ENCODE data around the gene JARID2.

The JARID2 gene

GRCh38 chr6:15436451-15436850 is 190.6 kb downstream of the JARID2 start:
- Histone ChIP-seq H3K9ac (ENCODE audit: low read depth, low read length) (no peak overlapping the region), H3K9me3 (replicated peaks; ENCODE audit: low read length) (no peaks in the 10 kb centered on the region), H3K4me1 (ENCODE audit: control insufficient read depth, insufficient read depth, low read length) (peaks cover 39% of the 10 kb centered on the region)

GRCh38 chr6:15437090-15437635 is 191.3 kb downstream of the JARID2 start:
- no peaks in the 10 kb centered on the region for H3K36me3 ChIP-seq (ENCODE audit: insufficient read depth, low read length)
- no peaks in the 10 kb centered on the region for H3K9me3 ChIP-seq (replicated peaks; ENCODE audit: low read length)
- peaks cover 32% of the 10 kb centered on the region for H3K4me1 ChIP-seq (ENCODE audit: control insufficient read depth, insufficient read depth, low read length)
- no peak overlapping the region for H3K4me3 ChIP-seq (ENCODE audit: low read length)
- H3K4me2 ChIP-seq (ENCODE audit: low read length) = no peak overlapping the region
- no peaks in the 10 kb centered on the region for H3K27me3 ChIP-seq (ENCODE audit: control insufficient read depth, insufficient read depth, low read length)
- no peak overlapping the region for H3K9ac ChIP-seq (ENCODE audit: low read depth, low read length)

More at GRCh38 chr6:15436451-15436850, 190.6 kb downstream of the JARID2 start:
- Histone ChIP-seq H3K4me3 (ENCODE audit: low read length) (no peak overlapping the region), H3K27me3 (ENCODE audit: control insufficient read depth, insufficient read depth, low read length) (no peaks in the 10 kb centered on the region), H3K4me2 (ENCODE audit: low read length) (no peak overlapping the region), H3K36me3 (ENCODE audit: insufficient read depth, low read length) (no peaks in the 10 kb centered on the region)

- Histone ChIP-seq H3K27me3 (ENCODE audit: control insufficient read depth, insufficient read depth, low read length) (no peaks in the 10 kb centered on the region), H3K4me2 (ENCODE audit: low read length) (no peak overlapping the region), H3K36me3 (ENCODE audit: insufficient read depth, low read length) (no peaks in the 10 kb centered on the region), H3K4me1 (ENCODE audit: control insufficient read depth, insufficient read depth, low read length) (peaks cover 24% of the 10 kb centered on the region), H3K9ac (ENCODE audit: low read depth, low read length) (no peak overlapping the region), H3K9me3 (replicated peaks; ENCODE audit: low read length) (no peaks in the 10 kb centered on the region), H3K4me3 (ENCODE audit: low read length) (no peak overlapping the region)
These were observed 193.6 kb downstream of the JARID2 start for GRCh38 chr6:15439410-15440025.

- Histone ChIP-seq H3K4me1 (ENCODE audit: control insufficient read depth, insufficient read depth, low read length) (peaks cover 28% of the 10 kb centered on the region), H3K36me3 (ENCODE audit: insufficient read depth, low read length) (no peaks in the 10 kb centered on the region), H3K9me3 (replicated peaks; ENCODE audit: low read length) (no peaks in the 10 kb centered on the region), H3K4me2 (ENCODE audit: low read length) (no peak overlapping the region), H3K4me3 (ENCODE audit: low read length) (no peak overlapping the region), H3K27me3 (ENCODE audit: control insufficient read depth, insufficient read depth, low read length) (no peaks in the 10 kb centered on the region), H3K9ac (ENCODE audit: low read depth, low read length) (no peak overlapping the region)
These were observed 194.2 kb downstream of the JARID2 start for GRCh38 chr6:15440040-15440439.

GRCh38 chr6:15441215-15441868 is 195.5 kb downstream of the JARID2 start:
- H3K9me3 ChIP-seq (replicated peaks; ENCODE audit: low read length) = no peaks in the 10 kb centered on the region
- H3K4me2 ChIP-seq (ENCODE audit: low read length) = no peak overlapping the region
- no peak overlapping the region for H3K9ac ChIP-seq (ENCODE audit: low read depth, low read length)
- no peaks in the 10 kb centered on the region for H3K27me3 ChIP-seq (ENCODE audit: control insufficient read depth, insufficient read depth, low read length)
- H3K36me3 ChIP-seq (ENCODE audit: insufficient read depth, low read length) = no peaks in the 10 kb centered on the region
- no peak overlapping the region for H3K4me3 ChIP-seq (ENCODE audit: low read length)
- H3K4me1 ChIP-seq (ENCODE audit: control insufficient read depth, insufficient read depth, low read length) = peaks cover 22% of the 10 kb centered on the region

- no peak overlapping the region for H3K4me2 ChIP-seq (ENCODE audit: low read length)
- H3K36me3 ChIP-seq (ENCODE audit: insufficient read depth, low read length) = no peaks in the 10 kb centered on the region
- H3K9ac ChIP-seq (ENCODE audit: low read depth, low read length) = no peak overlapping the region
- H3K9me3 ChIP-seq (replicated peaks; ENCODE audit: low read length) = no peaks in the 10 kb centered on the region
- peaks cover 22% of the 10 kb centered on the region for H3K4me1 ChIP-seq (ENCODE audit: control insufficient read depth, insufficient read depth, low read length)
- H3K4me3 ChIP-seq (ENCODE audit: low read length) = no peak overlapping the region
- H3K27me3 ChIP-seq (ENCODE audit: control insufficient read depth, insufficient read depth, low read length) = no peaks in the 10 kb centered on the region
These were observed 196.1 kb downstream of the JARID2 start for GRCh38 chr6:15441981-15442380.

- H3K9ac ChIP-seq (ENCODE audit: low read depth, low read length) = no peak overlapping the region
- peaks cover 22% of the 10 kb centered on the region for H3K4me1 ChIP-seq (ENCODE audit: control insufficient read depth, insufficient read depth, low read length)
- no peaks in the 10 kb centered on the region for H3K9me3 ChIP-seq (replicated peaks; ENCODE audit: low read length)
- H3K27me3 ChIP-seq (ENCODE audit: control insufficient read depth, insufficient read depth, low read length) = no peaks in the 10 kb centered on the region
- H3K36me3 ChIP-seq (ENCODE audit: insufficient read depth, low read length) = no peaks in the 10 kb centered on the region
- no peak overlapping the region for H3K4me3 ChIP-seq (ENCODE audit: low read length)
- no peak overlapping the region for H3K4me2 ChIP-seq (ENCODE audit: low read length)
These were observed 196.6 kb downstream of the JARID2 start for GRCh38 chr6:15442467-15442866.

GRCh38 chr6:15443119-15443830 is 197.4 kb downstream of the JARID2 start:
- H3K4me1 ChIP-seq (ENCODE audit: control insufficient read depth, insufficient read depth, low read length) = peaks cover 22% of the 10 kb centered on the region
- H3K36me3 ChIP-seq (ENCODE audit: insufficient read depth, low read length) = no peaks in the 10 kb centered on the region
- H3K4me2 ChIP-seq (ENCODE audit: low read length) = no peak overlapping the region
- no peak overlapping the region for H3K4me3 ChIP-seq (ENCODE audit: low read length)
- H3K9ac ChIP-seq (ENCODE audit: low read depth, low read length) = no peak overlapping the region
- H3K27me3 ChIP-seq (ENCODE audit: control insufficient read depth, insufficient read depth, low read length) = no peaks in the 10 kb centered on the region
- H3K9me3 ChIP-seq (replicated peaks; ENCODE audit: low read length) = no peaks in the 10 kb centered on the region

GRCh38 chr6:15444081-15444731 is 198.3 kb downstream of the JARID2 start:
- Histone ChIP-seq H3K36me3 (ENCODE audit: insufficient read depth, low read length) (no peaks in the 10 kb centered on the region), H3K4me2 (ENCODE audit: low read length) (no peak overlapping the region), H3K4me1 (ENCODE audit: control insufficient read depth, insufficient read depth, low read length) (peaks cover 25% of the 10 kb centered on the region), H3K4me3 (ENCODE audit: low read length) (no peak overlapping the region), H3K27me3 (ENCODE audit: control insufficient read depth, insufficient read depth, low read length) (no peaks in the 10 kb centered on the region), H3K9me3 (replicated peaks; ENCODE audit: low read length) (no peaks in the 10 kb centered on the region), H3K9ac (ENCODE audit: low read depth, low read length) (no peak overlapping the region)

GRCh38 chr6:15444881-15445280 is 199.0 kb downstream of the JARID2 start:
- peaks cover 23% of the 10 kb centered on the region for H3K4me1 ChIP-seq (ENCODE audit: control insufficient read depth, insufficient read depth, low read length)

GRCh38 chr6:15447546-15448267 is 201.8 kb downstream of the JARID2 start:
- H3K4me3 ChIP-seq (ENCODE audit: low read length) = no peak overlapping the region
- no peak overlapping the region for H3K9ac ChIP-seq (ENCODE audit: low read depth, low read length)
- peaks cover 15% of the 10 kb centered on the region for H3K4me1 ChIP-seq (ENCODE audit: control insufficient read depth, insufficient read depth, low read length)
- H3K9me3 ChIP-seq (replicated peaks; ENCODE audit: low read length) = no peaks in the 10 kb centered on the region
- H3K36me3 ChIP-seq (ENCODE audit: insufficient read depth, low read length) = peaks cover 8% of the 10 kb centered on the region
- no peaks in the 10 kb centered on the region for H3K27me3 ChIP-seq (ENCODE audit: control insufficient read depth, insufficient read depth, low read length)
- no peak overlapping the region for H3K4me2 ChIP-seq (ENCODE audit: low read length)

More at GRCh38 chr6:15444881-15445280, 199.0 kb downstream of the JARID2 start:
- Histone ChIP-seq H3K36me3 (ENCODE audit: insufficient read depth, low read length) (no peaks in the 10 kb centered on the region), H3K27me3 (ENCODE audit: control insufficient read depth, insufficient read depth, low read length) (no peaks in the 10 kb centered on the region), H3K9ac (ENCODE audit: low read depth, low read length) (no peak overlapping the region), H3K4me3 (ENCODE audit: low read length) (no peak overlapping the region), H3K4me2 (ENCODE audit: low read length) (no peak overlapping the region), H3K9me3 (replicated peaks; ENCODE audit: low read length) (no peaks in the 10 kb centered on the region)

All from skeletal muscle satellite cell (primary cell).